EL (cell line): ENCODE data around the gene NMNAT3.

Source experiments
- DNase-seq: peaks from one replicate; pipeline ENCODE4 v3.0.0-alpha.2; 2016

NMNAT3 gene

DNA sequence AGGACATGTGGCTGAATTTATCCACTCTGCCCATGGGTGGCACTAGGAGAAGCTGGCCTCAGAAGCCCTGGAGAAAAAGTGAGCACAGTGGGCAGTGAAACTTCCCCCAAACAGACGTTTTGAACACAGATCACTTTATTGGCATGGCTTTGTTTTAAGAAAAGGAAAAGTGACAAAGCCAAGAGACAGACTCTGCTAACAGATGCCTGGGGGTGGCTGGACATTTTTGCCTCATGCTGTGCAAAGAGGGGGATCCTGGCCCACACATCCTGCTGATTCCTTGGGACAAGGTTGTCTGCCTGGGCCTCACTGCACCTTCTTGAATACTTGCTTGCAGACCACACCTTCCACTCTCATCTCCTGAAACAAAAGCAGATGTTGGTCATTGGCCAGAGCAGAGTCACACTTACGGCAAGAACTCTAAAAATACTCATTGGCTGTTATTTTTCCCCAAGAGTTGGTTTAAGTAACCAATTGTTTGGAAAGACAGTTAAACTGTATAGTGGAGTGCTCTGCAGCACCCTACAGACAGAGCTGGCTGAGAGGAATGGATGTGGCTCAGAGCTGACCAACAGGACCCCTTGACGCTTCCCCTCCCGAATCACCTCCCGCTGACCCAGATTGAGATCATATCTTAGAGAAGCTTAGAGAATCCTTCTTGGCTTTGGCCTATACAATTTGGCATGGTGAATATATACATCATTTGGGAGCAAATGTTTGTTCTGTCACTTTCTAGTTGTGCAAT is 160.3 kb downstream of the NMNAT3 start:
- no peak for DNase-seq

DNA sequence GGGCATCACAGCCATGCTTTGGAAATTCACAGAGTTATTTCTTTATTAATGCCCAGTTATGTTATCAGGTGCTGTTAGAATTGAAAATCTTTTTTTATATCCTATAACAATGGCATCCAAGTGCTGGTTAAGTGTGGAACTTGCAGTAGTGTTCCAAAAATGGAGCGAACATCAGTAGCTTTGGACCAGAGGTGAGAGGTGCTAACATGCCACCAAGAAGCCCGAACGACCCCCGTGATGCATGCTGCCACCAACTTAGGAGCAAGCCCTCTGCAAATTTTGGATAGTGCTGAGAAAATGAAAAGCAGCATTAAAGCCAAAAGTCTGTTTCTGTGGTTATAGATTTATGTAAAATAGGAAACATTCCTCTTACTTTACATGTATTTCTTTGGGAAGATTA is 163.0 kb downstream of the NMNAT3 start:
- DNase-seq: no peak
